NCI-H2081 (cell line): Measurements from ENCODE around the gene C3.

ENCODE experiments used
- DNase-seq, 2 experiments: peaks; one replicate each; lab custom pipeline; 2025; lab: John Stamatoyannopoulos, UW

Gene C3

GRCh38 chr19:6730941-6731670 is 10.7 kb upstream of the C3 start:
- DNase-seq: no peak

- DNase-seq: no peak
Observed at GRCh38 chr19:6730153-6730804, 9.8 kb upstream of the C3 start.

- DNase-seq: no peak
Observed at GRCh38 chr19:6729573-6730152, 9.2 kb upstream of the C3 start.

- DNase-seq: no peak
Observed at GRCh38 chr19:6728346-6728745, 7.9 kb upstream of the C3 start.

- DNase-seq: no peak
Observed at GRCh38 chr19:6725513-6726231, 5.2 kb upstream of the C3 start.

GRCh38 chr19:6724631-6725492 is 4.4 kb upstream of the C3 start:
- DNase-seq: no peak

- no peak for DNase-seq
Observed at GRCh38 chr19:6723738-6724137, 3.3 kb upstream of the C3 start.

GRCh38 chr19:6723108-6723618 is 2.7 kb upstream of the C3 start:
- DNase-seq: no peak

GRCh38 chr19:6721773-6722172 is 1.3 kb upstream of the C3 start:
- DNase-seq: no peak

- DNase-seq: no peak
Observed at GRCh38 chr19:6721138-6721474, 656 bp upstream of the C3 start.

GRCh38 chr19:6719992-6720368 is 470 bp downstream of the C3 start:
- no peak for DNase-seq

- DNase-seq: no peak
Observed at GRCh38 chr19:6719540-6719861, 949 bp downstream of the C3 start.

- DNase-seq: no peak
Observed at GRCh38 chr19:6718741-6719539, 1.5 kb downstream of the C3 start.

GRCh38 chr19:6718111-6718740 is 2.2 kb downstream of the C3 start:
- no peak for DNase-seq

- DNase-seq: no peak
Observed at GRCh38 chr19:6717441-6717971, 2.9 kb downstream of the C3 start.

- no peak for DNase-seq
Observed at GRCh38 chr19:6717036-6717435, 3.4 kb downstream of the C3 start.

- no peak for DNase-seq
Observed at GRCh38 chr19:6716610-6716970, 3.9 kb downstream of the C3 start.

- DNase-seq: no peak
Observed at GRCh38 chr19:6714749-6715555, 5.5 kb downstream of the C3 start.
